WERI-Rb-1 (cell line): Measurements from ENCODE around the gene ACOT9.

Experiments
- DNase-seq: peaks from one replicate; pipeline ENCODE4 v3.0.0-alpha.2; 2020
- H3K27ac ChIP-seq: fragments of 250-450 bp; sonication (Bioruptor Pico); 2 replicates; pipeline ENCODE4 v1.5.1; 2020; ENCODE audit warnings: mild to moderate bottlenecking, moderate library complexity
- H3K27me3 ChIP-seq: fragments of 250-450 bp; sonication (Bioruptor Pico); 2 replicates; pipeline ENCODE4 v1.5.1; 2021; ENCODE audit warnings: mild to moderate bottlenecking, low read depth, moderate library complexity; ENCODE audit not compliant: insufficient read depth, severe bottlenecking
- H3K36me3 ChIP-seq: fragments of 250-450 bp; sonication (Bioruptor Pico); 2 replicates; pipeline ENCODE4 v1.5.1; 2020; ENCODE audit warnings: mild to moderate bottlenecking, moderate library complexity
- H3K4me3 ChIP-seq: 2 replicates; pipeline ENCODE4 v1.5.1; 2011; ENCODE audit warnings: low read depth, mild to moderate bottlenecking, control low read depth, low read length
- H3K9me3 ChIP-seq: fragments of 250-450 bp; sonication (Bioruptor Pico); 2 replicates; pipeline ENCODE4 v1.5.1; 2021; ENCODE audit warnings: mild to moderate bottlenecking, moderate library complexity; ENCODE audit not compliant: severe bottlenecking
- CTCF ChIP-seq: IDR thresholded peaks from 2 replicates; pipeline ENCODE4 v1.5.1; 2011; ENCODE audit warnings: low read depth, mild to moderate bottlenecking, control low read depth, inconsistent platforms, low read length

Gene ACOT9

GRCh38 chrX:23656684-23657083 lies 86.4 kb downstream of the ACOT9 start:
- no peaks in the 10 kb centered on the region for H3K36me3 ChIP-seq
- no peak for TF ChIP-seq CTCF
- H3K4me3 ChIP-seq, result no peak overlapping the region
- H3K27ac ChIP-seq, result no peak overlapping the region
- no peaks in the 10 kb centered on the region for H3K9me3 ChIP-seq
- H3K27me3 ChIP-seq, result peaks cover 6% of the 10 kb centered on the region
- DNase-seq, result no peak

GRCh38 chrX:23656091-23656490 lies 87.0 kb downstream of the ACOT9 start:
- Histone ChIP-seq H3K27ac (no peak overlapping the region), H3K36me3 (no peaks in the 10 kb centered on the region), H3K27me3 (peaks cover 8% of the 10 kb centered on the region), H3K4me3 (no peak overlapping the region), H3K9me3 (no peaks in the 10 kb centered on the region)
- no peak for TF ChIP-seq CTCF
- DNase-seq, result no peak
